DMS79 treated with DMSO at 0.1 percent for 48 hours (cell line): ENCODE data around the gene MICOS13.
A peak's percentile ranks its signal among the peaks of the same experiment; 100 is the strongest.
"Not testable (repeated sequence)": the region's sequence is repeated elsewhere in the genome, so short reads cannot be mapped to it uniquely, and the experiment has no call there.

Source experiments
- DNase-seq: peaks from one replicate; lab custom pipeline; 2025; lab: John Stamatoyannopoulos, UW

The MICOS13 gene

GRCh38 chr19:5700455-5701092 lies 20.3 kb upstream of the MICOS13 start:
- no peak for DNase-seq

- DNase-seq = no peak
These were observed 18.5 kb upstream of the MICOS13 start for GRCh38 chr19:5698635-5699422.

DNA sequence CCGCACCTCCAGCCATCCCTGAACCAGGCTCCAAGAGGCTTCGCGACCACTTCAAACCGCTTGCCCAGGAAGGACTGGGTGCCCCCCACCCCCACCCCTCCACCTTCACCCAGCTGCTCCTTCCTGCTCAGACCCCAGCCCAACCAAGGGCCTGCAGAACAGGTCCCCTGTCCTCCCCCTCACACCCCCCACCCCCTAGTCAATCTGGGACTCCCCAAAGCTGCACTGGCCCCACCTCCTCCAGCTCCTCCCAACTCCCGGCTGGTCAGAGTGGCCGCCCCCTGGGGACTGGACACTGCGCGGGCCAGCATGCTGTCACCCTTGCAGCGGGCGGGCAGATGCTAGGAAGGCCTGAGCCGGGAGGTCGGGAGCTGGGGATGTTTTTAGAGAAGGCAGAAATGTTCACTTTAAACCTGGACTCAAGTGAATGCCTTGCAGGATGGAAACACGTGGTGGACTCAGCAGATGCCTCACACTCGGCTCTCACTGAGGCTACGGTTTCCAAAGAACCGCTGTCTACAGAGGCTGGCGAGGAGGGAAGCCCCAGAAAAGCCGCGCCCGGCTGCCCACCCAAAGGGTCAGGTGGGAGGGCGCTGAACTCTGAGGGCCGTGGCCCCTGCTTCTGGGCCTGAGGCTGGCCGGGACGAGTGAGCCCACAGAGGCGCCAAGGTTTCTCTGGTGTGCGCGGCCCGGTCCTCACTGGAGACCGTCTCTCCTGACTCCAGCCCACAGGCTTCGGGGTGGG lies 17.7 kb upstream of the MICOS13 start:
- no peak for DNase-seq

- DNase-seq = no peak
These were observed 16.9 kb upstream of the MICOS13 start for GRCh38 chr19:5697022-5697889.

- no peak for DNase-seq
These were observed 16.1 kb upstream of the MICOS13 start for GRCh38 chr19:5696196-5697021.

DNA sequence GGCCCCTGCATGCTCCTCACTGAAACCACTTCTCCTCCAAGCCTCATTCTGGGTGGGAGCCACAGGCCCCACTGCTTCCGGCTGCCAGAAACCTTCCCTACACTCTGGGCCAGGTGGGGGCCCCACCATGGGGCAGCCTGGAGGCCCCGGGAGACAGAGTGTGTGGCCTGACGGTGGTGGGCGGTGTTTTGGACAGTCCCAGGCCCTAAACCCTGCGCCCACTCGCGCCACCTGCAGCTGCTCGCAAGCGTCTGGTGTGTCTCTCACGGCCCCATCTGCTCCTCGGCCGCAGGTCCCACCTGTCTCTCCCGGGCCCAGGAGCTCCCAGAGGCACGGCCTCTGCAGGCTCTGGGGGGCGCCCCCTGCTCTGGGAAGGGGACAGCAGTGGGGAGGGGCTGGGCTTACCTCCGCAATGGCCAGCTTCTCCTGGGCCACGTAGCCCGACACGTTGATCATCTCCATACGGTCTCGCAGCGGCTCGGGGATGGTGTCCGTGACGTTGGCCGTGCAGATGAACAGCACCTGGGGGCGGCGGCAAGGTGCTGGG lies 15.4 kb upstream of the MICOS13 start:
- no peak for DNase-seq

- no peak for DNase-seq
These were observed 14.8 kb upstream of the MICOS13 start for GRCh38 chr19:5694956-5695648.

DNA sequence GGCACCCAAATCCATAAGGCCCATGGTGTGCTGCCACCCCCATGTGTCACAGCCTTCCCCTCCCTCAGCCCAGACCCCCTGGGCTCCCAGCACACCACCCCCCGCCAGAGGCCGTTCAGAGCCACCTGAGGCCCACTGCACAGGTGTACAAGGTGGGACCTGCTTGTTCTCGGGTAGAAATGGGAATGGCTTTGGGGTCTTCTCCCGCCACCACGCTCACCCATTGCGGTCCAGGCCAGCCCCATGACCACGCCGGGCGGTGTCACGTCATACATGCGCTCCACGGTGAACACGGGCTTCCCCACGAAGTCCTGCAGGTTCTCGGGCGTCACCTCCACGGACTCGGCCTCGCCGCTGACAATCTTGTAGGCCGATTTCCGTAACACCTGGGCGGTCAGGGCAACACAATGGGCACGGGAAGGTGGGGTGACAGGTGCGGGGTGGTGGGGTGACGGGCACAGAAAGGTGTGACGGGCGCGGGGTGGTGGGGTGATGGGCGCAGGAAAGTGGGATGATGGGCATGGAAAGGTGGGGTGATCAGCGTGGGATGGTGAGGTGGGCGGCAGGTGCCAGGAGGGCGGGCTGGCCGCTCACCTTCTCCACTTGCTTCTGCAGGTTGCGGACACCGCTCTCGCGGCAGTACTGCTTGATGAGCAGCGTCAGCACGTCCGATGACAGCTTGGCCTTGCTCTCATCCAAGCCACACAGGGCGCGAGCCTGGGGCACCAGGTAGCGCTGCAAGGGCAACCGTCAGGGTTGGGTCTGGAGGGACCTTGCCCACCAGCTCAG lies 14.0 kb upstream of the MICOS13 start:
- DNase-seq = no peak

- no peak for DNase-seq
These were observed 13.2 kb upstream of the MICOS13 start for GRCh38 chr19:5693195-5694166.

DNA sequence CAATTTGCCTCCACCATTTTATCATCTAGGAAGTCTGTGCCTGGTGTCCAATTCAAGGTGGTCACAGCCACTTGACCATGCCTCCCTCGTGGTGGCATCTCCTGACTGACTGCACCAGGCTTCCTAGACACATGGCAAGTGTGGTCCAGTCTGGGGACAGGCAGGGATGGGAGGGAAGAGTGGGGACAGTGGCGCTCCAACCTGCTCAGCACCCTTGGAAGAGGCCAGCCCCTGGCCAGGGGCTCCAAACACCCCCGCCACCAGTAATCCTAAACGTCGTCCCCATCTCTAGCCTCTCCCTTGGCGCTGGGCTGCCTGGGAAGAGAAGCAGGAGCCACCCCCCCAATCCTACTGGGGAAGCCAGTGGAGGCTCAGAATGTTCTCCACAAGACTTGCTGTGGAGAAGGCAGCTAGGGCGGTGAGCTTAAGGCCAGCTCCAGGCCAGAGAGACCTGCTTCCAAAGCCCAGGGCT lies 12.4 kb upstream of the MICOS13 start:
- DNase-seq = no peak

GRCh38 chr19:5691822-5692722 lies 11.8 kb upstream of the MICOS13 start:
- no peak for DNase-seq

GRCh38 chr19:5690955-5691821 lies 10.9 kb upstream of the MICOS13 start:
- DNase-seq = peak; percentile 14

DNA sequence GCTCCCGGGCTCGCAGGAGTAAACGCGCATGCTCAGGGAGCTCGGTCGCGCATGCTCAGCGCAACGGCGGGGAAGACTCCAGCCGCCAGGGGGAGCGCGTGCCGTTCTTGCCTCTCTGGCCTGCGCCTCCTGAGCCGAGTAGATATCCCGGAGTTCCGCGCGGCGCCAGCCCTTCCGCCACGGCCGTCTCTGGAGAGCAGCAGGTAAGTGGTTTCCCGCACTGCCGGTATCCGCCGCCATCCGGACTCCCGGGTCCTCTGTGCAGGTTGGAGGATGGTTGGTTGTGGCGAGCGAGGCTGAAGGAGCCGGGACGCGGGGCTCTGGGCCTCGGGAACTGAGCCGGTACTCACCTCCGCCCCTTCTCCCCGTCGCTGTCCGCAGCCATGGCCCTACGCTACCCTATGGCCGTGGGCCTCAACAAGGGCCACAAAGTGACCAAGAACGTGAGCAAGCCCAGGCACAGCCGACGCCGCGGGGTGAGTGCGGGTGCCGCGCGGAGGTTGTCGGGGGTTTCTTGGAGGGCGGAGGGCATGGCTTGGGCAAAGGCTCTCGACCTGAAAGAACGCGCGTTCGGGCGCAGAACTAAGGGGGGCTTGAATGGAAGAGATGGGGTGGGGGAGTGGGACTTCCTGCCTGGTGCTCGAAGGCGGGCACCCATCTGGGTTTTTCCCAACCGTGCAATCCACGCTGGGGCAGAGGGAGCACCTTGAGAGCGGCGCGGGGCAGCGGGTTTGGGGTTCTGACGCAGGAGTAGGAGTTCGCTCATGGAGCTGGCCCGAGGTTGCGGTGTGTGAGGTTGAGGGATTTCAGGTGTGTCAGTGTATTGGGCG lies 10.0 kb upstream of the MICOS13 start, which contains the start of gene RPL36:
Gene RPL36 (plus strand): TSS at position 171 of the 830 bp plus-strand sequence. CDS start 213 bp downstream, at position 384.
- DNase-seq = peak; percentile 94

DNA sequence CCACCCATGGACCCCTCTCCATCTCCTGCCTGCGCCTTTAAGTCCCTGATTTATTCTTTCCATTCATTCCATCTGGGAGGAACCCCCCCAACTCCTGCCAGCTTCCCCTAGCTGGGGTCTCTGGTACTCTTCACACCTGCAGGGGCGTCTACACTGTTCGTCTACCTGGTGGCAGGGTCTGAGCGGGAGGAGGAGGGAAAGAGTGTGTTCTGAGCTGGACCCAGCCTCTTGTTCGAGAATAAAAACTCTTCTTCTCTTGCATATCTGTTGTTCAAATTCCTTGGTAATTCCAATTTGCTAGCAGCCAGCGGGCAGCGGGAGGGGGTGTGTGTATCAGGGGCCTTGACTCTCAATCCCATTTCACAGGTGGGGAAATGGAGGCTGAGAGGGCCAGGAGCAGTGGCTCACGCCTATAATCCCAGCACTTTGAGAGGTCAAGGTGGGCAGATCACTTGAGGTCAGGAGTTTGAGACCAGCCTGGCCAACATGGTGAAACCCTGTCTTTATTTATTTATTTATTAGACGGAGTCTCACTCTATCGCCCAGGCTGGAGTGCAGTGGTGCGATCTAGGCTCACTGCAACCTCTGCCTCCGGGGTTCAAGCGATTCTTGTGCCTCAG lies 8.1 kb upstream of the MICOS13 start:
- DNase-seq = not testable (repeated sequence)
